Measurements from ENCODE around the gene ANKS1B.

ANKS1B gene

GRCh38 chr12:98697209-98697608, 1287.5 kb downstream of the ANKS1B start:
- 75 to 100% methylated on average over 1 of the region's 2 CpGs for WGBS, 2 experiments (ENCODE audit: insufficient coverage in 2 of 2)
- Histone ChIP-seq H3K27ac (ENCODE audit: low read depth, low read length, severe bottlenecking) (no peak overlapping the region), H3K9me3 (ENCODE audit: control insufficient read depth, low read length) (no peaks in the 10 kb centered on the region), H3K4me3 (ENCODE audit: extremely low read depth, insufficient read depth, low read length, poor library complexity, severe bottlenecking) (no peak overlapping the region), H3K36me3 (ENCODE audit: control insufficient read depth, insufficient read depth, low read length) (peaks cover 42% of the 10 kb centered on the region), H3K4me1 (ENCODE audit: control insufficient read depth, insufficient read depth, low read length, poor library complexity, severe bottlenecking) (no peaks in the 10 kb centered on the region)

DNA sequence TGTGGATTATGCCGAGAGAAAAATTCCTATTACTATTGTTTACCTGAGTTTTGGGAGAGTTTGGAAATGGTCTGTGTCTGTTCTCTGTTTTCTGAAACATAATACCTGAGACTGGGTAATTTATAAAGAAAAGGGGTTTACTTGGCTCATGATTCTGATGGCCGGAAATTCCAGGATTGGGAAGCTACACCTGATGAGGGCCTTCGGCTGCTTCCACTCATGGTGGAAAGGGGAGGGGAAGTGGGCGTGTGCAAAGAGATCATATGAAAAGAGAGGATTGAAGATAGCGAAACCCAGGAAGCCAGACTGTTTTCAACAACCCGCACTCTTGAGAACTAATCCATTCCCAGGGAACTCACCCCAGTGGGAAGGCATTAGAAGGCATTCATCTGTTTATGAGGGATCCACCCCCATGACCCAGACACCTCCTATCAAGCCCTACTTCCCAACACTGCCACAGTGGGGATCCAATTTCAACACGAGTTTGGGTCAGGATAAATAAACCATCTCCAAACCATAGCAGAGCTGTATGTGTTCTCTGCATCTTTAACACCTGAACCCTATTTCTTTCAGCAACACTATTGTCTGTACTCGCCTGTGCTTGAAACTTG, 1288.6 kb downstream of the ANKS1B start:
- Histone ChIP-seq H3K4me1 (ENCODE audit: control insufficient read depth, insufficient read depth, low read length, poor library complexity, severe bottlenecking) (no peaks in the 10 kb centered on the region), H3K27ac (ENCODE audit: low read depth, low read length, severe bottlenecking) (no peak overlapping the region), H3K36me3 (ENCODE audit: control insufficient read depth, insufficient read depth, low read length) (peaks cover 37% of the 10 kb centered on the region), H3K9me3 (ENCODE audit: control insufficient read depth, low read length) (no peaks in the 10 kb centered on the region), H3K4me3 (ENCODE audit: extremely low read depth, insufficient read depth, low read length, poor library complexity, severe bottlenecking) (no peak overlapping the region)
- 53 to 69% methylated on average over 2 to 6 of the region's 8 CpGs for WGBS, 2 experiments (ENCODE audit: insufficient coverage in 2 of 2)

- Histone ChIP-seq H3K27ac (ENCODE audit: low read depth, low read length, severe bottlenecking) (no peak overlapping the region), H3K4me1 (ENCODE audit: control insufficient read depth, insufficient read depth, low read length, poor library complexity, severe bottlenecking) (no peaks in the 10 kb centered on the region), H3K36me3 (ENCODE audit: control insufficient read depth, insufficient read depth, low read length) (peaks cover 57% of the 10 kb centered on the region), H3K9me3 (ENCODE audit: control insufficient read depth, low read length) (no peaks in the 10 kb centered on the region), H3K4me3 (ENCODE audit: extremely low read depth, insufficient read depth, low read length, poor library complexity, severe bottlenecking) (no peak overlapping the region)
Measured at GRCh38 chr12:98691351-98691750, 1293.4 kb downstream of the ANKS1B start.

DNA sequence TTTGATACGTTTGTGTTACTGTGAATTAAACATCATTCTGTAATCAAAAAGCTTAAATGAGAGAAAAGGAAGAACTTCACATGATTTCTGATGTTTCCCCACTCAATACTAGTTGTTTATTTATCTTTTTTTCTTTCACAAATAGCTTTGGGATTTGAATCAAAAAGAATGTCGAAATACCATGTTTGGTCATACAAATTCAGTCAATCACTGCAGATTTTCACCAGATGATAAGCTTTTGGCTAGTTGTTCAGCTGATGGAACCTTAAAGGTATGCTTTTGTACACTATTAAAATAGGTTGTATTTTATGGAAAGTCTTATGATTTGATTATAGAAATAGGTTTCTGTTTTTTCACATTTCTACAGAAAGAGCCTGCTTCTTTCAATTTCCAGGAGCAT, 1298.1 kb downstream of the ANKS1B start:
- H3K4me3 ChIP-seq (ENCODE audit: extremely low read depth, insufficient read depth, low read length, poor library complexity, severe bottlenecking): no peak overlapping the region
- WGBS, 2 experiments (ENCODE audit: insufficient coverage in 2 of 2): 75% methylated on average over 1 of the region's 2 CpGs; no CpG with 5 or more reads in 1 of the 2 experiments
- no peaks in the 10 kb centered on the region for H3K4me1 ChIP-seq (ENCODE audit: control insufficient read depth, insufficient read depth, low read length, poor library complexity, severe bottlenecking)
- no peak overlapping the region for H3K27ac ChIP-seq (ENCODE audit: low read depth, low read length, severe bottlenecking)
- no peaks in the 10 kb centered on the region for H3K9me3 ChIP-seq (ENCODE audit: control insufficient read depth, low read length)
- H3K36me3 ChIP-seq (ENCODE audit: control insufficient read depth, insufficient read depth, low read length): peaks cover 82% of the 10 kb centered on the region

Data from mesodermal cell (in vitro differentiated cells).